Right forelimb (tissue), 1 donor: ENCODE measurements around the gene CAMP.
A peak's percentile ranks its signal among the peaks of the same experiment; 100 is the strongest.
"Not testable (repeated sequence)": the region's sequence is repeated elsewhere in the genome, so short reads cannot be mapped to it uniquely, and the experiment has no call there.

Source experiments
- DNase-seq: peaks from one replicate; pipeline ENCODE4 v3.0.0-alpha.2; 2018

The CAMP gene

DNA sequence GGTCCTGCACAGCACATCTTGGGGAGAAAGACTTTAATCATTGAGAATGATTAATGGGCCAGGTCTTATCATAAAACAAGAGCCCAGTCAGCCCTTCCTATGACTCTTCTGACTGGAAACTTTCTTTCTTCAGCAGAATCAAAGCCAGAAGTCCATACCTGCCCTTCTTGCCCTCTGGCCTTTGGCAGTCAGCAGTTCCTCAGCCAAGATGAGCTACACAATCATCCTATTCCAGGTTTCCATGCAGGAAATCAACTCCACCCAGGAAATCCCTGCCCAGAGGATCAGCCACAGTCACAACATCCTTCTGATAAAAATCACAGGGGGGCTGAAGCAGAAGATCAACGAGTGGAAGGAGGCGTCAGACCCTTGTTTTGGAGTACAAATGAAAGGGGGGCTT lies 44.5 kb downstream of the CAMP start:
- no peak for DNase-seq

DNA sequence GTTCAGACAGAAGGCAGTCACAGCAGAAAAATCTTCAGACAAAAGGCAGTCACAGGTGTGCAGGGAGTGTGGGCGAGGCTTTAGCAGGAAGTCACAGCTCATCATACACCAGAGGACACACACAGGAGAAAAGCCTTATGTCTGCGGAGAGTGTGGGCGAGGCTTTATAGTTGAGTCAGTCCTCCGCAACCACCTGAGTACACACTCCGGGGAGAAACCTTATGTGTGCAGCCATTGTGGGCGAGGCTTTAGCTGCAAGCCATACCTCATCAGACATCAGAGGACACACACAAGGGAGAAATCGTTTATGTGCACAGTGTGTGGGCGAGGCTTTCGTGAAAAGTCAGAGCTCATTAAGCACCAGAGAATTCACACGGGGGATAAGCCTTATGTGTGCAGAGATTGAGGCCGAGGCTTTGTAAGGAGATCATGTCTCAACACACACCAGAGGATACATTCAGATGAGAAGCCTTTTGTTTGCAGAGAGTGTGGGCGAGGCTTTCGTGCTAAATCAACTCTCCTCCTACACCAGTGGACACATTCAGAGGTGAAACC lies 45.2 kb downstream of the CAMP start:
- no peak for DNase-seq

DNA sequence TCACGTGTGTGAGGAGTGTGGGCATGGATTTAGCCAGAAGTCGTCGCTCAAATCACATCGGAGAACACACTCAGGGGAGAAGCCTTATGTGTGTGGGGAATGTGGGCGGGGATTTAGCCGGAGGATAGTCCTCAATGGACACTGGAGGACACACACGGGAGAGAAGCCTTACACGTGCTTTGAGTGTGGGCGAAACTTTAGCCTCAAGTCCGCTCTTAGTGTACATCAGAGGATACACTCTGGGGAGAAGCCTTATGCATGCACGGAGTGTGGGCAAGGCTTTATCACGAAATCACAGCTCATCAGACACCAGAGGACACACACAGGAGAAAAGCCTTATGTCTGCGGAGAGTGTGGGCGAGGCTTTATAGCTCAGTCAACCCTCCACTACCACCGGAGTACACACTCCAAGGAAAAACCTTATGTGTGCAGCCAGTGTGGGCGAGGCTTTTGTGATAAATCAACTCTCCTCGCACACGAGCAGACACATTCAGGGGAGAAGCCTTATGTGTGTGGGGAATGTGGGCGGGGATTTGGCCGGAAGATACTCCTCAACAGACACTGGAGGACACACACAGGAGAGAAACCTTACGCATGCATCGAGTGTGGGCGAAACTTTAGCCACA lies 45.8 kb downstream of the CAMP start:
- DNase-seq, result no peak

DNA sequence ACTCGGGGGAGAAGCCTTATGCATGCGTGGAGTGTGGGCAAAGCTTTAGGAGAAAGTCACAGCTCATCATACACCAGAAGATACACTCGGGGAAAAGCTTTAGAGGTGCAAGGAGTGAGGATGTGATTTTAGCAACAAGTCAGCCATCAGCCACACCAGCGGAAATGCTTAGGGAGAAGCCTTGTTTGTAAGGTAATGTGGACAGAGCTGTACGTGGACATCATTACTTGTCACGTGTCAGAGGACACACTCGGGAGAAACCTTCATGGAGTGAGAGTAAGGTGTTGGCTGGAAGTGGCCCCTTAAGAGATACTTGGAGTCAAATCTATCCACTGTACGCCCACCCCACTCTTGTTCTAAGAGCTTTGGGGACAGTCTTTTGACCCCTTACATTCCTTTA lies 46.3 kb downstream of the CAMP start:
- DNase-seq, result no peak

DNA sequence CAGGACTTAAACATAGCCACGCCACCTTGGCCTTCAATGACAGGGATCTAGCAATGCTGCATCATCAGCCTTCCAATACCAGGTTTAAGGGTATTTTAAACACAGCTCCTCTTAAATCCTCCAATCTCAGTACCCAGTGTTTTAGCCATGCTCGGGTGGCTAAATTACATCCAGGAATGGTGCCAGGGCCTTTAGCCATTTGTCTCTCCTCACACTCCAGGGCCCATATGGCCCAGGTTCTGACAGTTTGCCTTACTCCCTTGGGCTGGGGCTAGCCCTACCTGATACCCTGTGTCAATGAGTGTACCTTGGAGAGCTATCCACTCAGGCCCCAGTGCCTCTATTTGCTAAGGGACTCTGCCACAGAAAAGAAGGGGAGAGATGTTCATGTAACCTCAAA lies 47.0 kb downstream of the CAMP start:
- no peak for DNase-seq

DNA sequence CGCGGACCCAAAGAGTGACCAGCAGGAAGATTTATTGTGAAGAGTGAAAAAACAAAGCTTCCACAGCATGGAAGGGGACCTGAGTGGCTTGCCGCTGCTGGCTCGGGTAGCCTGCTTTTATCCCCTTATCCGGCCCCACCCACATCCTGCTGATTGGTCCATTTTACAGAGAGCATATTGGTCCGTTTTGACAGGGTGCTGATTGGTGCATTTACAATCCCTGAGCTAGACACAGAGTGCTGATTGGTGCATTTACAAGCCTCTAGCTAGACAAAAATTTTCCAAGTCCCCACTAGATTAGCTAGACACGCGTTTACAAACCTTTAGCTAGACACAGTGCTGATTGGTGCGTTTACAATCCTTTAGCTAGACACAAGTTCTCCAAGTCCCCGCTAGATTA lies 47.9 kb downstream of the CAMP start:
- DNase-seq, result not testable (repeated sequence)

DNA sequence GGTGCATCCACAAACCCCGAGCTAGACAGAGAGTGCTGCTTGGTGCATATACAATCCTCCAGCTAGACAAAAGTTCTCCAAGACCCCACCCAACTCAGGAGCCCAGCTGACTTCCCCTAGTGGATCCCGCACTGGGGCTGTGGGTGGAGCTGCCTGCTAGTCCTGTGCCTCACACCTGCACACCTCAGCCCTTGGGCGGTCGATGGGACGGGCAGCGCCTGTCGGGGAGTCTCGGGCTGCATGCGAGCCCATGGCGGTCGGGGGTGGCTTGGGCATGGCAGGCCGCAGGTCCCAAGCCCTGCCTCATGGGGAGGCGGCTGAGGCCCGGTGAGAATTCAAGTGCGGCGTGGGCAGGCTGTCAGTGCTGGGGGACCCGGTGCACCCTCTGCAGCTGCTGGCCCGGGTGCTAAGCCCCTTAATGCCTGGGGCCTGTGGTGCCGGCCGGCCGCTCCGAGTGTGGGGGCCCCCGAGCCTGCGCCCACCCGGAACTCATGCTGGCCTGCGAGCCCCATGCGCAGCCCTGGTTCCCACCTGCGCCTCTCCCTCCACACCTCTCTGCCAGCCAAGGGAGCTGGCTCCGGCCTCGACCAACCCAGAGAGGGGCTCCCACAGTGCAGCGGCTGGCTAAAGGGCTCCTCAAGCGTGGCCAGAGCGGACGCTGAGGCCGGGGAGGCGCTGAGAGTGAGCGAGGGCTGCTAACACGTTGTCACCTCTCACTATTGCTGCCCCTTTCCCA lies 48.6 kb downstream of the CAMP start:
- no peak for DNase-seq

DNA sequence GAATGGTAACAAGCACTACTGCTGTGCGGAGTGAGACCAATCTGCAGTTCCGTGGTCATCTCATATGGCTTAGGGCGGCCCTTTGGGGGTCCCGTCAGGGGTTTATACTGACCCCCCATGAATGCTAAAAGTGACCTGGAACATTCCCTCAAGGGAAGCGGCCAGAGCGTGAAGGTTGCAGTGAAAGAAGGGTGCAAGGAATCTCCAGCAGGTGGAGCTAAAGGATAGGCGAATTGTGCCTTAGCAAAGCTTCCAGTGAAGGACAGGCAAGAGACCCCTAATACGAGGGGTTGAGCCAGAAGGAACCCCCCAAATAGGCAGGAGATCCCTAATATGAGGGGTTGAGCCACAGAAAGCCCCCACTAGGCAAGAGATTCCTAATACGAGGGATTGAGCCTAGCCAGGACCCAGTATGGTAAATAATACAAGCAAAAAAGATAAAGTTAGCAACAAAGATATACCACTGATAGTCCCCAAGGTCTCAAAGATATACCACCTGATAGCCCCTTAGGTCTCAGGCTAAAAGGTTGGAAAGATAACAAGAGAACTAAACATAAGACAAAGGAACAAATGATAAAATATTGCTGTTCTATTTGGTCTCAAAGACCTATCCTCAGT lies 50.4 kb downstream of the CAMP start:
- DNase-seq, result peak; percentile 68

DNA sequence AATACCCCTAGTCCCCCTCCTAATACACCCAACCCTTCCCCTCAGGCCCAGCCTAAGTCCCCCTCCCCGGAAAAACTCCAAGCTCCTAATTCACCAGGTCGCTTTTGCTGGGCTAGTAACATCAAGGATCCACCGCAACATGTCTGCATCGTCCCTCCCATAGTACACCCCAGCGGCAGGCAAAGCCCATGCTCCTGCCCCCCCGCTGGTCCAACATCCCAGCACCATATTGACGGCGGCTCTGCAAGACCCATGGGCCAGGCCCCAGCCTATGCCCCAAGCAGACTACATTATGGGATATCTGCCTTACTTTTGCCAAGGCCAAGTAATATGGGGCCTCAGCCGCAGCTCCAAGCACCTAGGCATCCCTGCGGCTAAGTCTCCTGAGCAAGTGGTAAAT lies 51.2 kb downstream of the CAMP start:
- DNase-seq, result no peak
